LNCAP (cell line): ENCODE measurements around the gene THBS1.

Experiments
- CTCF ChIP-seq: fragments of 450-650 bp; IDR thresholded peaks from 2 replicates; pipeline ENCODE4 v1.5.1; 2017; ENCODE audit warnings: mild to moderate bottlenecking

THBS1 gene

DNA sequence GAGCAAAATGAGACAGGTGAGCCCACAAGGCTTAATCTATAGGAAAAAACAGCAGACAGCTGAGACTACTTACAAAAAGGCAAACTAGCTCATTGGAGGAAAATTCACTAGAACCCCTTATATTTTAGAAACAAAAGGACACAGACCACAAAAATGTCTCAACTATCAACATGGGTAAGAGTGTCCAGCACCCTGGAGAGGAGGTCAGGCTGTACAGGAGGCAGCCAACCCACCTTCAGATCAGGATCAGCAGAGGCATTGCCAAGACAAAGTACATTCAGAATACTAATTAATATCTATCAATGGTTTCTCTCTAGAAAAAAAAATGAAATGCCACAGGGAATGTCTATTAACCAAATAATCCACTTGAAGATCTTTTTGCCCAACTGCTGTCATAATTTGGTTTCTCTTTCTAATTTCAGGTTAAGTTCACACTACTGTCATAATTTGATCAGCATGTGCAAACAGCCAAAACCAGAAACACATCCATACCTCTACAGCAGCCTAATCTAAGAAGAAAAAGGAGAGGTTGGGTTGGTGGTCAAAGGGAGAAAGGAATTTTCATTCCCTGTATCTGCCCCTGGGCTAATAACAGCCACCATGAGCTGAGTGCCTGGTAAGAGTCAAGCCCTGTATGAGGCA, 26.0 kb upstream of the THBS1 start:
- no peak for TF ChIP-seq CTCF

DNA sequence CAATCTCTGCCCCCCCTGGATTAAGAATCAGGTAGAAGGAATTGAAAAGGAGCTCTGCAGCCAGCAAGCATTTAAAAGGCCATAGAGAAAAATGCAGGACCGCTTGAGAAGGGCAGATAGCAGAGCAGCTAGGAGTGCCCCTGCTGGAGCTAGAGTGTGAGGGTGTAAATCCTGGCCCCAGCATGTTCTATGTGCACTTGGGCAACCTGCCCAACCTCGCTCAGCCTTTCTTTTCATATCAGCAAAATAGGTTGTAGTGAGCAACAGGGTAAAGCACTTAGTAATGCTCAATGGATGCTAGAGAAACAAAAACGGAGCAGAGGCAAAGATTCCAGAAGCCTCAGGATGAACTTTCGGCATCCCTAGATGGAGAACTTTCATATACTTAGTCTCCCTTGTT, 25.0 kb upstream of the THBS1 start:
- no peak for TF ChIP-seq CTCF

DNA sequence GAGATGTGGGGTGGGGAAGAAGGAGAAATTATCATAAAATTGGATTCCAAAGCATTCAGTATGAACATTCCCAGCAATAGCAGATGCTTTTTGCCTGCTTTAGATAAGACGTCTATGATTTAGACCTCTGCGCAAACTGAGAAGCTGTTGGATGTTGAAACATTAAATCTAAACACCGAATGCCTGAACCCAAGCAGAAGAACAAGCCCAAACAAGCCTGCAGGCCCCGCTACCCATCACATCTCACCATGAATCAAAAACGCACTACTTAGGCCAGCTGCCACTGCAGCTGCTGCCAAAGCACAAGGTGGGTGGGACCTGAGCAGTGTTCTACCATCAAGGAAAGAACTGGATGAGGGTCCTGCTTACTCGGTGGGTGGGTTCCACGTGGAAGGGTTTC, 24.4 kb upstream of the THBS1 start:
- TF ChIP-seq CTCF: no peak

DNA sequence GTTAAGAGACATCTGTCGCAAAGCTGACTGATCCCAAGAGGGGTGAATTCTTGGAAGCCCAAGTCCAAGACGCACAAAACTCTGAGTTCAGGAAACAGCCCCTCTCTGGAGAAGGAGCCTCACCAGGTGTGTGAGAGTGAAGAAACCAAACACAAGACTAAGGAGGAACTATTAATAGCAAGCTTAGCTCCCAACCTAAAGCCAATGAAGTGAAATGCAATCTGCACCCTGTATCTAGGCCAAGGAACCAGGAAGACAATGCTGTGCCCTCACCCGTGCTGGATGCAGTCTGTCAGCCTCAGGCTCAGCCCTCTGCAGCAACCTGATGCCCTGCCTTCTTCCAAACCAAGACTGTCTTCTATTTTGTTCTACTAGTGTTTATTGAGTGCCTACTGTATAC, 22.5 kb upstream of the THBS1 start:
- no peak for TF ChIP-seq CTCF

DNA sequence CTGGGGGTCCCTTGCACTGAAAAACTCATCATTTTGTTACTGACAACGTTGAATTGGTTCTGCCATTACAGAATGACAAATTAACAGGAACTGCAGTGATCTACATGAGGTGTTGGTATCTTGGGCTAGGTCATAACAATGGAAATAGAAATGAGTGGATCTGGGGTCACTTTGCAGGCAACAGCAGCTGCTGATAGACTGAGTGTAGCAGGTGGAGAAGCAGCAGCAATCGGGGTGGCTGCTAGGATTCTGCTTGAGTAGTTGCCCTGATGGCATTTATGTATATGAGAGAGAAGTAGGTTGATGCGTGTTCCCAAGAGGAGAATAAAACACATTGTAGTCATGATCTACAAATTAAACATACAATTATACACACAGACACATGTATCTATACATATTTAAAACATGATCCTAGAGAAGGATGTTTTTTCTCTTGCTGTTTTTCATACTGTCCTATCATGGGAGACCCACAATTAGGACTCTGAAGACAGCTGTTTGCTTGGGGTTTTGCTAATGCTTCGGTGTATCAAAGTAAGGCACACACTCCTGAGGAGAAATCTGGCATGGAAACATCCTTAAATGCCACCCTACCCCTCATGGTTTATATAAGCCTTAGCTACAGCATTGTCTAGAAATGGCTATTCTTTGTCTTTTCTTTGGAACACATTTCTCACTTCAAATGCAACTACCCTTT, 15.8 kb upstream of the THBS1 start:
- no peak for TF ChIP-seq CTCF

GRCh38 chr15:39565851-39566250, 15.0 kb upstream of the THBS1 start:
- no peak for TF ChIP-seq CTCF

GRCh38 chr15:39573287-39573686, 7.6 kb upstream of the THBS1 start:
- no peak for TF ChIP-seq CTCF
